Measurements from ENCODE around the gene C3orf62.

DNA sequence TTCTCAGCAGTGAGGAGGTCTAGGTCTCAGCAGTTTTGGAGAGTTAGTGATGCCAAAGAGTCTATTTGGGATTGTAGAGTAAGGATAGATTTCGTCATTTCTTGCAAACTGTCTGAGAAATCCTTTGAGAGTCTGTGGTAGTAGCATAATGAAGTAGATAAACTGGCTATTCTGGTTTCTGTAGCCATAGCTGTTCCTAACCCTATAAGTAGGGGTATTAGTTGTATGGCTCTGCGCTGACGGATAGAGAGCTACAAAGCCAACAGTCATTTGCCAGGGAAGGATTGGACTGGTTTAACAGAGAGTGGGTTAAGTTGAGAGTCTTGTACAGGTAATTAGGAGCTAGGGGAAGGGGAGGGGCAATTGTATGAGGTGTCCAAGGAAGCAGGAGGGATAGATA lies 55.0 kb downstream of the C3orf62 start:
- TF ChIP-seq, protein P1, sequence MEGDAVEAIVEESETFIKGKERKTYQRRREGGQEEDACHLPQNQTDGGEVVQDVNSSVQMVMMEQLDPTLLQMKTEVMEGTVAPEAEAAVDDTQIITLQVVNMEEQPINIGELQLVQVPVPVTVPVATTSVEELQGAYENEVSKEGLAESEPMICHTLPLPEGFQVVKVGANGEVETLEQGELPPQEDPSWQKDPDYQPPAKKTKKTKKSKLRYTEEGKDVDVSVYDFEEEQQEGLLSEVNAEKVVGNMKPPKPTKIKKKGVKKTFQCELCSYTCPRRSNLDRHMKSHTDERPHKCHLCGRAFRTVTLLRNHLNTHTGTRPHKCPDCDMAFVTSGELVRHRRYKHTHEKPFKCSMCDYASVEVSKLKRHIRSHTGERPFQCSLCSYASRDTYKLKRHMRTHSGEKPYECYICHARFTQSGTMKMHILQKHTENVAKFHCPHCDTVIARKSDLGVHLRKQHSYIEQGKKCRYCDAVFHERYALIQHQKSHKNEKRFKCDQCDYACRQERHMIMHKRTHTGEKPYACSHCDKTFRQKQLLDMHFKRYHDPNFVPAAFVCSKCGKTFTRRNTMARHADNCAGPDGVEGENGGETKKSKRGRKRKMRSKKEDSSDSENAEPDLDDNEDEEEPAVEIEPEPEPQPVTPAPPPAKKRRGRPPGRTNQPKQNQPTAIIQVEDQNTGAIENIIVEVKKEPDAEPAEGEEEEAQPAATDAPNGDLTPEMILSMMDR (IDR thresholded peaks at IDR 0.05; ENCODE audit: low read depth, low read length, poor library complexity, severe bottlenecking) = no peak
- TF ChIP-seq EZH2phosphoT487 (IDR thresholded peaks at IDR 0.05; ENCODE audit: borderline replicate concordance, low read length) = no peak

All from DOHH2 (cell line).